ENCODE results near the gene RPS15A. TPM values are rescaled to one million over a fixed set of nuclear protein-coding genes. Genes with fewer than 3 reads are reported as not detected.

RPS15A gene
- polyA plus RNA-seq (ENCODE audit: insufficient read length in 3 of 3) = 1,000 to 10,000 TPM; 2,577 to 2,870 (median 2,796) TPM

GRCh38 chr16:18789850-18790706 lies at the start of gene RPS15A:
TSS of gene RPS15A (minus strand) at chr16:18790334. CDS start at chr16:18789113, 1,221 bp downstream.
- peak; percentile 89 to 97 (median 95) for DNase-seq (ENCODE audit: low read depth in 3 of 3, low spot score in 2 of 3)

- no peak for DNase-seq (ENCODE audit: low read depth in 3 of 3, low spot score in 2 of 3)
These were observed 49.4 kb upstream of the RPS15A start for GRCh38 chr16:18839555-18839954.

DNA sequence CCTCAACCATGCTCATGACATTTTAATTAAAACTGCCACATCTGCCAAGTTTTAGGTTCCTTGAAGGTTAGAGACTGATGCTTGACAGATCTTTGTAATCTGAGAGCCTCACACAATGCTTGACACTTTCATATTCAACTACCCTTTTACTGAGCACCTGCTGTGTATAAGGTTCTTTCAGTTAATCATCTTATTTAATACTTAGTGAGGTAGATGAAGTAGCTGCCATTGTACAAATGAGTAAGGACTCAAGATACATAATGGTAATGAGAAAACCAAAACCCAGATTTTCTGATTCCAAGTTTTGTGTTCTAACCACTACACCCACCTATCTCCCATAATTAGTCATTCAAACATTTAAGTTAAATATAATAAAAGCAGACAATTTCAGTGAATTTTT lies 46.6 kb upstream of the RPS15A start:
- no peak for DNase-seq (ENCODE audit: low read depth in 3 of 3, low spot score in 2 of 3)

DNA sequence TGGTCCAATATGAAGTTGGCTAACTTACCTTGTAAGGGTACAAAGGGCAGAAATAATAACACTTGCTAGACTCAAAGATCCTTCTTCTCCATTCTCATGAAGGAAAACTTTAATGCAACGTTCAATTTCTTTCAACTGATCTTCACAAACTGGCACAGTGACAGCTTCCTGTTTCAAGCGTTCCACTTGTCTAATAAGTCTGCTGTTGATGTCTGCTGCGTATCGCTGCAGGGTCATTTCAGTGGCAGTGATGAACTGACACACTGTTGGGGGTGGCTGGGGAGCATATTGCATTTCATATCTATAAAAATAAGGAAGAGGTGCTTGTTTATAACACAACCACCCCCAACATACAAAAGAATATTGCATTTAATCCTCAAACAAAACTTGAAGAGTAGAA lies 44.7 kb upstream of the RPS15A start:
- DNase-seq (ENCODE audit: low read depth in 3 of 3, low spot score in 2 of 3) = no peak

- DNase-seq (ENCODE audit: low read depth in 3 of 3, low spot score in 2 of 3) = no peak
These were observed 43.8 kb upstream of the RPS15A start for GRCh38 chr16:18833707-18834505.

GRCh38 chr16:18832613-18833012 lies 42.5 kb upstream of the RPS15A start:
- no peak for DNase-seq (ENCODE audit: low read depth in 3 of 3, low spot score in 2 of 3)

DNA sequence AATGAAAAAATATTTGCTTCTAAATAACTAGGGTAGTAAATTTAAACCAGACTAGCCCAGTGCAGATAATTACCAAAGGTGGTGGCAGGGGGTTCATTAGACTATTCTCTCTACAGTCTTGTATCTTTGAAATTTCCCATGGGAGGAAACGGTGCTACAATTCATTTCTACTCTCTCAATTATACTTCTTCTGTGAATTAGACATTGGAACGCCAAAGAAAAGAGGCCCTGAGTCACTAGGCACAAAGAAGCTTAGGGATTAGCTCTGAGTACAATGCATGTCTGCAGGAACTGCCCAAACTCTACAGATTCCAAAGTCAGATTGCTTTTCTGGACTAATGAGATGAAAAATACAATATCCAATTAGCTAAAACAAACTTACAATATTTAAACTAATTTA lies 41.9 kb upstream of the RPS15A start:
- no peak for DNase-seq (ENCODE audit: low read depth in 3 of 3, low spot score in 2 of 3)

- no peak for DNase-seq (ENCODE audit: low read depth in 3 of 3, low spot score in 2 of 3)
These were observed 39.1 kb upstream of the RPS15A start for GRCh38 chr16:18829251-18829650.

- DNase-seq (ENCODE audit: low read depth in 3 of 3, low spot score in 2 of 3) = no peak
These were observed 37.8 kb upstream of the RPS15A start for GRCh38 chr16:18827890-18828289.

DNA sequence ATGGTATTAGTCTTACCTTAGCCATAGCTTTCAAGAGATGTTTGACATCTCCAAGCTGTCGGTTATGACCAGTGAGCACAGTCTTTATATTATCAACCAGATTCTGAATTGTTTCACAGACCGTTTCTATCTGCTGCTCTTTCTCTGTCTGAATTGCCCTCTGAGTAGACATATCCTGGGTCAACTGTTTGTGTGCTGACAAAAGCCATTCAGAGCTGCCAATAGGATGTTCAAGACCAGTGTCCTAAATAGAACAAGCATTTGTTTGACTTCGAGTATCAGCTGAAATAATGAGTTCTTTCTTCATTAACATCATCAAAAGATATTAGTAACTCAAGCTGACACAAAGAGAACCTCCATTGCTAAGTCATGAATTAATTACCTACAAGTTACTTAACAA lies 26.2 kb upstream of the RPS15A start:
- DNase-seq (ENCODE audit: low read depth in 3 of 3, low spot score in 2 of 3) = no peak

- DNase-seq (ENCODE audit: low read depth in 3 of 3, low spot score in 2 of 3) = no peak
These were observed 21.8 kb upstream of the RPS15A start for GRCh38 chr16:18811925-18812324.

DNA sequence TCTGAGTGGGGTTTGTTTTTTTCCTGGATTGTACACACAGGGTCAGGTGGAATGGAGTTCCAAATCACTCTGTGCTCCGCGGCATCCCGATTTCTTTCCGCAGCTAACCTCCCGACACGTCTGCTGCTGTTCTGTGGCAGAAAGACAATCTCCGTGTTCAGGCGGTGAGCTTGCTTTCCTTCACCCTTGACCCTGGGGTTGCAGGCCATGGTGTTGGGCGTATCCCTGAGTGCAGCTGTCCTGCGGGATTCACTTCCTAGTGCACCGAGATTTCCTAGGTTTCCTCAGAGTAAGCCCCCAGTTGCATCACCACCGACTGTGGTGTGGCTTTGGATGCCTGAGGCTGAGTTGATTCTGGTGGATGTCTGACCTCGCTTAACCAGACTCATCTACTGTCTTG lies 19.0 kb upstream of the RPS15A start:
- no peak for DNase-seq (ENCODE audit: low read depth in 3 of 3, low spot score in 2 of 3)

- DNase-seq (ENCODE audit: low read depth in 3 of 3, low spot score in 2 of 3) = no peak
These were observed 15.2 kb upstream of the RPS15A start for GRCh38 chr16:18805257-18805773.

- no peak for DNase-seq (ENCODE audit: low read depth in 3 of 3, low spot score in 2 of 3)
These were observed 14.4 kb upstream of the RPS15A start for GRCh38 chr16:18804540-18804939.

DNA sequence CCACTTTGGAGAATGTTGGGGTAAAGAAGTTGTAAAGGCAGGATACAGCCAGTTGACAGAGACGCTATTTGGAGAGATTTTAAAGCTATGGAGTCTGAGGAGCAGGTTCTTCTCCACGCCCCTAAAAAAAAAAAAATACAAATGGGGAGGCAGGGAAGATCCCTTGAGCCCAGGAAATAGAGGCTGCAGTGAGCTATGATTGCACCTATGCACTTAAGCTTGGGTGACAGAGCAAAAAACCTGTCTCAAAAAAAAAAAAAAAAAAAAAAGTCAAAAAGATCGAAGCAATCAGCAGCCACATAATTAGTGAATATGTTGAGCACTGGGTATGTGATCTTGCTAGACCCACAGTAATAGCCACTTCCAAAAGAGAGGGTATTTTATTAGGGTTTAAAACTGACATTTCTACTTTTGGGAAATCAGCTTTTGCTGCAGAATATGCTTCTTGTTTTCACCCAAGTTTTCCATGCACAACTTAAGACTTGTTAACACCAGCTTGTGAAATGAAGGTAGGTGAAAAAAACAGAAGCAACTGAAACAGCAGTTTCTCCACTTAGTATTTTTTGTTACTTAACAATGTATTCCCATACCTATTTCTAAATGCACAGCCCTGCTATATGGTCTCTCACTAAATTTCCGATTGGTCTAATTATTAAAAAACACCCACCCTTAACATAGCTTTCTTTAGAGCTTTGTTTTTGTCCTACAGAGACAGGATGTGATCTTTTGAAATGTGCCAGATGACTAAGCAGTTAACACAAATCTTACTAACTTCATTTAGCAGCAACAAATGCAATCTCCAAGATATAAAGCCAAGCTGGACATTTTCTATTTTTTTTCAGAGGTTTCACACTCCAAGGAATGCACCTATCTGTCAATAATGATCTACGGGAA lies 13.7 kb upstream of the RPS15A start:
- no peak for DNase-seq (ENCODE audit: low read depth in 3 of 3, low spot score in 2 of 3)

DNA sequence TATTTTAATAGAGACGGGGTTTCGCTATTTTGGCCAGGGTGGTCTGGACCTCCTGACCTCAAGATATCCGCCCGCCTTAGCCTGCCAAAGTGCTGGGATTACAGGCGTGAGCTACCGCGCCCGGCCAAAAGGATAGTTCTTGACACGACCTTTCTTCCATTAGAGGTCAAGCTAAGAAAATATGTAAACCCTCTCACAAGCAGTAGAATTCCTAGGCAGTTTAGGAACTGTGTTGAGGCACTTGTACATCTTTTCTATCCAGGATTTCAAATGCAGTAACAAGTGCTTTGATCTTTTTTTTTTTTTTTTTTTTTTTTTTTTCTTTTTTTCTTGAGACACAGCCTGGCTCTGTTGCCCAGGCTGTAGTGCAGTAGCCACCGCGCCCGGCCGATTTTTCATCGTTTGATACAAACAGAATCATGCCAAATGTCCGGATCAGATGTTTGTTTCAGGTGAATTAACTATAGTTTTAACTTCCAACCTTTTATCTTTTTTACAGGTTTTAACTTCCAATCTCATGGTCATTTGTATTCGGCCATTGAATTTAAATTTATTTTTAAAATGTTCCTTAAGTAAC lies 12.7 kb upstream of the RPS15A start:
- DNase-seq (ENCODE audit: low read depth in 3 of 3, low spot score in 2 of 3) = no peak

DNA sequence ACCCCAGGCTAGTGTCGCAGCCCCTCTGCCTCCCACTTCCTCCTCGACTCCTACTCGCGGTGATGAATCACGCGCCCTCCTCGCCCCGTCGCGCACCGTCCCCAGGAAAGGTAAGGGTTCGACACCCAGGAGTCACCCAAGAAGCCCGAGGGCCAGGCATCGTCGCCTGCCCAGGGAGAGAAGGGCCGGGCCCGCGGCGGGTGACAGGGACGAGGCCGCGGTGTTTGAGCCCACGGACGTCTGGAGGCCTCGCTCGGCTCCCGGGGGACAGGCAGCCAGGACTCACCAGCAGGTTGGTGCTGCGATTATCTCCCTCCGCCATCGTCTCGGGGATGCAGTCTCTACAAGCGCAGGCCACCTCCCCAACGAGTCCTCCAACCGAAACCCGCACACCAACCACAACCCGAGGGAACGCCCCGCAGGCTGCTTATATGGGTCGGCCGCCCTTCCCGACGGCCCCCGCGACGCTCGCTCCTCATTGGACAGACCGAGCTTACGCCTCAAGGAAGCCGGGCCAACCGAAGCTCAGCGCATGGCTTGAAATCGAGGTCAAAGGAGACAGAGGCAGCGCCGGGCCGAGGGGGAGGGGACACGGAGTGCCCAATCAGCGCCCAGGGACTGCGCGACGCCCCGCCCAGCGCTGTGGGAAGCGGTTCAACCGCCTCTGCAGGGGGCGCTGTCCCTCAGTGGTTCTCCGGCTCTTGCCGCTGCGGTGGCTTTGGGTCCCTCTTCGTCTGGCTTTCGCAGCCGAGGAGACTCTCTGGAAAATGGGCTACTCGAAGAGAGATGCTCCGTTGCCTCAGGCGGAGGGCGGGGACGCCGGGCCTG lies 11.2 kb upstream of the RPS15A start, which contains the start of gene ARL6IP1:
ARL6IP1 (minus strand) TSS at position 405 of the 828 bp plus-strand sequence; CDS start at position 322, 83 bp downstream.
- peak; percentile 95 to 96 (median 96) for DNase-seq (ENCODE audit: low read depth in 3 of 3, low spot score in 2 of 3)

- DNase-seq (ENCODE audit: low read depth in 3 of 3, low spot score in 2 of 3) = no peak
These were observed 10.6 kb upstream of the RPS15A start for GRCh38 chr16:18800775-18801144.

DNA sequence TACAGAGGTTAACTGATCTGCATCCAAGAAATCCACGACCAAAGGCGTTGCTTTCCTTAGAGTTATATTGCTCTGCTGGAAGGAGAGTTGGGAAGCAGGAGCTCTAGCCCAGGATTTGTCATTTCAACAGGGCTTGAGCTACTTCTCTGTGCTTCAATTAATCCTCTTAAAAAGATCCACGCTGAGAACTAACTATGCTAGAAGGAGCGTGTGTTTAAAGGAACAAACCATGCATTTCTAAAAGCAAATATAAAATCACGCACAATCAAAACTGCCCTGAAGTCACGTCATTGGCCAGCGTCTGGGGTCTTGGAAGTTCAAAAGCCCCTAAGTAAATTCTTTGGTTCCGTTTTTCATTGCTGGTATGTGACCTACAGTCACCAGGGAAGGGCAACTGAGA lies 10.2 kb upstream of the RPS15A start:
- DNase-seq (ENCODE audit: low read depth in 3 of 3, low spot score in 2 of 3) = no peak
